Stimulated activated CD8-positive, alpha-beta memory T cell treated with anti-CD3 and anti-CD28 coated beads, Interleukin-4, amount 100 ng/mL, for 24 hours (primary cell): ENCODE data around the gene DNASE1L1.

Experiments
- DNase-seq: peaks from one replicate; pipeline ENCODE4 v3.0.0-alpha.2; 2020; ENCODE audit warnings: low read depth

Gene DNASE1L1

GRCh38 chrX:154367474-154368308 is 41.4 kb downstream of the DNASE1L1 start:
- DNase-seq, result no peak

GRCh38 chrX:154366666-154367055 is 42.4 kb downstream of the DNASE1L1 start:
- DNase-seq, result no peak

- DNase-seq, result no peak
Observed at GRCh38 chrX:154365997-154366665, 42.9 kb downstream of the DNASE1L1 start.

- DNase-seq, result no peak
Observed at GRCh38 chrX:154365052-154365600, 43.9 kb downstream of the DNASE1L1 start.

GRCh38 chrX:154363706-154364439 is 45.2 kb downstream of the DNASE1L1 start:
- no peak for DNase-seq

- no peak for DNase-seq
Observed at GRCh38 chrX:154362085-154362742, 46.8 kb downstream of the DNASE1L1 start.

GRCh38 chrX:154360155-154360713 is 48.8 kb downstream of the DNASE1L1 start:
- DNase-seq, result no peak

GRCh38 chrX:154359362-154360154 is 49.5 kb downstream of the DNASE1L1 start:
- DNase-seq, result no peak

GRCh38 chrX:154358829-154359228 is 50.2 kb downstream of the DNASE1L1 start:
- DNase-seq, result no peak

- DNase-seq, result no peak
Observed at GRCh38 chrX:154358011-154358410, 51.0 kb downstream of the DNASE1L1 start.

- no peak for DNase-seq
Observed at GRCh38 chrX:154357205-154357604, 51.8 kb downstream of the DNASE1L1 start.

GRCh38 chrX:154356596-154356995 is 52.5 kb downstream of the DNASE1L1 start:
- DNase-seq, result no peak

- DNase-seq, result no peak
Observed at GRCh38 chrX:154355776-154356140, 53.3 kb downstream of the DNASE1L1 start.

- no peak for DNase-seq
Observed at GRCh38 chrX:154355094-154355775, 53.8 kb downstream of the DNASE1L1 start.

GRCh38 chrX:154354516-154354915 is 54.5 kb downstream of the DNASE1L1 start:
- DNase-seq, result no peak

- DNase-seq, result no peak
Observed at GRCh38 chrX:154354013-154354412, 55.0 kb downstream of the DNASE1L1 start.

GRCh38 chrX:154353172-154353843 is 55.7 kb downstream of the DNASE1L1 start:
- no peak for DNase-seq

- no peak for DNase-seq
Observed at GRCh38 chrX:154352466-154352865, 56.6 kb downstream of the DNASE1L1 start.

- DNase-seq, result no peak
Observed at GRCh38 chrX:154352012-154352401, 57.0 kb downstream of the DNASE1L1 start.
